Measurements from ENCODE around the gene P2RY6.

- TF ChIP-seq CTCF (IDR thresholded peaks at IDR 0.05) (no peak), POLR2A (IDR thresholded peaks at IDR 0.05) (no peak)
These were observed 71.1 kb downstream of the P2RY6 start for GRCh38 chr11:73343076-73343873.

All from thyroid gland (tissue), 4 donors.